ENCODE data around the gene HAUS8. TPM values are rescaled to one million over a fixed set of nuclear protein-coding genes. Genes with fewer than 3 reads are reported as not detected.

Gene HAUS8
- total and polyA plus RNA-seq, 10 donors = 7.7 to 24.5 (median 14.6) TPM

DNA sequence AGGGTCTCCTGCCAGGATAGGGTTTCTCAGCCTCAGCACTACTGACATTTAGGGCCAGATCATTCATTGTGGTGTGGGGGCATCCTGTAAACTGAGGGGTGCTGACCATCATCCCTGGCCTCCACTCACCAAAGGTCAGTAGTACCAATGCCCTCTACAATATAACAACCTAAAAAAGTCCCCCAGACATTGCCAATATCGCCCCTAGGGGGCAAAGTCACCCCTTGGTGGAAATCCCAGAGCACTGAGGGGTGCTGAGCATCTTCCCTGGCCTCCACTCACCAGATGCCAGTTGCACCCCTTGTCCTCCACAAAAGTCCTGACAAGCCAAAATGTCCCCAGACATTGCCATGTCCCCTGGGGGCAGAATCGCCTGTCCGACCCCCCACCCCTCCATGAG lies 70.3 kb downstream of the HAUS8 start:
- no peak for TF ChIP-seq CTCF (IDR thresholded peaks at IDR 0.05 in 8 of 11, conservative IDR thresholded peaks at IDR 0.05 in 3 of 11)
- Histone ChIP-seq H3K27me3 (replicated peaks in 1 of 7) (peaks cover 0 to 18% (median 0%) of the 10 kb centered on the region in 7 donors), H3K36me3 (no peaks in the 10 kb centered on the region), H3K4me1 (peaks cover 0 to 12% (median 5%) of the 10 kb centered on the region in 6 donors), H3K27ac (no peak overlapping the region), H3K9me3 (peaks cover 0 to 10% (median 0%) of the 10 kb centered on the region in 8 donors), H3K4me3 (no peak overlapping the region)
- 67 to 83% (median 81%) methylated on average over 3 of the region's 3 CpGs for WGBS, 5 donors
- DNase-seq = no peak
- intact Hi-C loops (cut with DNase I; ENCODE audit: low total_unique reads) = no loop called here

GRCh38 chr19:17004386-17004785 lies 70.9 kb downstream of the HAUS8 start:
- Histone ChIP-seq H3K9me3 (peaks cover 0 to 4% (median 0%) of the 10 kb centered on the region in 8 donors), H3K4me1 (peaks cover 0 to 12% (median 5%) of the 10 kb centered on the region in 6 donors), H3K27me3 (replicated peaks in 1 of 7) (peaks cover 0 to 18% (median 0%) of the 10 kb centered on the region in 7 donors), H3K4me3 (no peak overlapping the region), H3K27ac (no peak overlapping the region), H3K36me3 (no peaks in the 10 kb centered on the region)
- WGBS, 5 donors = 83 to 92% (median 84%) methylated on average over 11 to 15 of the region's 15 CpGs
- DNase-seq = no peak
- TF ChIP-seq POLR2AphosphoS5 (IDR thresholded peaks at IDR 0.05) (no peak), POLR2A (IDR thresholded peaks at IDR 0.05) (no peak), CTCF (IDR thresholded peaks at IDR 0.05 in 8 of 11, conservative IDR thresholded peaks at IDR 0.05 in 3 of 11) (no peak)
- intact Hi-C loops (cut with DNase I; ENCODE audit: low total_unique reads) = no loop called here

- H3K36me3 ChIP-seq = no peaks in the 10 kb centered on the region
- peaks cover 0 to 16% (median 11%) of the 10 kb centered on the region in 8 donors for H3K9me3 ChIP-seq
- intact Hi-C loops (cut with DNase I; ENCODE audit: low total_unique reads) = no loop called here
- WGBS, 5 donors = 53 to 81% (median 72%) methylated on average over 6 to 7 of the region's 7 CpGs
- H3K4me1 ChIP-seq = peaks cover 0 to 12% (median 5%) of the 10 kb centered on the region in 6 donors
- no peak overlapping the region for H3K4me3 ChIP-seq
- no peak overlapping the region for H3K27ac ChIP-seq
- H3K27me3 ChIP-seq (replicated peaks in 1 of 7) = peaks cover 0 to 18% (median 0%) of the 10 kb centered on the region in 7 donors
- TF ChIP-seq POLR2A (IDR thresholded peaks at IDR 0.05) (no peak), POLR2AphosphoS5 (IDR thresholded peaks at IDR 0.05) (no peak), CTCF (IDR thresholded peaks at IDR 0.05 in 8 of 11, conservative IDR thresholded peaks at IDR 0.05 in 3 of 11) (no peak)
- DNase-seq = no peak
These were observed 72.8 kb downstream of the HAUS8 start for GRCh38 chr19:17002455-17002854.

DNA sequence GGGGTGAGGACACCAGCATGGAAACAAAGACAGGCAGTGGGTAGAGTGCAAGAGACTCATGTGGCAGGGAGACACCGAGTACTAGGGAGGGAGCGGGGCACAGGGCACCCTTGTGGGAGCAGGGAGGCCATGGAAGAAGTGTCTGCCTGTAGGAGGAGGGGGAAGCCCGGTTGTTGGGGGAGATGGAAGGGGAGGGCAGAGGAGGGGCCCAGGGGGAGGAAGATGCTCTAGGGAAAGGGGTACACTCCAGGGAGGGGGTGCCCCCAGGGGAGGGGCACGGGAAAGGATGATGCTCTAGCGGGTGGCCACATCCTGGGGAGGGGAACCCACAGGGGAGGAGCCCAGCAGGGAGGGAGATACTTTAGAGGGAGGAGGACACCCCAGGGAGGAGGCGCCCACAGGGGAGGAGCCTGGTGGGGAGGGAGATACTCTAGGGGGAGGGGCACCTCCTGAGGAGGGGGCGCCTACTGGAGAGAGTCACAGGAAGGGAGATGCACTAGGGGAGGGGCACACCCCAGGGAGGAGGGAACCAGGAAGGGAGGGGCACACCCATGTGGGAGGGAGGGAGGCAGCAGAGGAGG lies 73.6 kb downstream of the HAUS8 start:
- H3K36me3 ChIP-seq = no peaks in the 10 kb centered on the region
- TF ChIP-seq POLR2A (IDR thresholded peaks at IDR 0.05) (no peak), POLR2AphosphoS5 (IDR thresholded peaks at IDR 0.05) (no peak), CTCF (IDR thresholded peaks at IDR 0.05 in 8 of 11, conservative IDR thresholded peaks at IDR 0.05 in 3 of 11) (no peak)
- H3K27me3 ChIP-seq (replicated peaks in 1 of 7) = peaks cover 0 to 18% (median 0%) of the 10 kb centered on the region in 7 donors
- H3K4me3 ChIP-seq = no peak overlapping the region
- H3K27ac ChIP-seq = no peak overlapping the region
- peak; percentile 84 for DNase-seq
- H3K4me1 ChIP-seq = peaks cover 0 to 12% (median 5%) of the 10 kb centered on the region in 6 donors
- intact Hi-C loops (cut with DNase I; ENCODE audit: low total_unique reads) = no loop called here
- 27 to 43% (median 41%) methylated on average over 6 to 7 of the region's 7 CpGs for WGBS, 5 donors
- peaks cover 0 to 16% (median 11%) of the 10 kb centered on the region in 8 donors for H3K9me3 ChIP-seq

Other genes with a start within 250 kb of the HAUS8 start
- gene SIN3B, start 246.1 kb downstream of the HAUS8 start, total RNA-seq = 100 to 1,000 TPM in 1 of 7 donors, 10 to 100 TPM in 6; 66.2 to 107 (median 84.2) TPM
- 10 to 100 TPM; 14.6 to 50.9 (median 29.6) TPM for gene SIN3B, start 246.1 kb downstream of the HAUS8 start, polyA plus RNA-seq
- 1 to 10 TPM; 1.2 to 5.4 (median 2.3) TPM for gene F2RL3, start 186.5 kb downstream of the HAUS8 start, total RNA-seq
- 1 to 10 TPM in 1 of 3 donors, under 1 TPM in 2; 0.48 to 1.3 (median 0.76) TPM for gene F2RL3, start 186.5 kb downstream of the HAUS8 start, polyA plus RNA-seq
- gene CPAMD8, start 48.6 kb downstream of the HAUS8 start, total RNA-seq = 10 to 100 TPM in 5 of 7 donors, 1 to 10 TPM in 2; 4.5 to 18.7 (median 12.0) TPM
- gene CPAMD8, start 48.6 kb downstream of the HAUS8 start, polyA plus RNA-seq = 1 to 10 TPM; 2.1 to 4.4 (median 4.1) TPM
- gene MYO9B, start 325 bp upstream of the HAUS8 start, total RNA-seq = 100 to 1,000 TPM; 232 to 329 (median 281) TPM
- gene MYO9B, start 325 bp upstream of the HAUS8 start, polyA plus RNA-seq = 100 to 1,000 TPM in 2 of 3 donors, 10 to 100 TPM in 1; 70.5 to 192 (median 190) TPM
- 10 to 100 TPM; 17.2 to 30.4 (median 25.9) TPM for gene USE1, start 139.9 kb upstream of the HAUS8 start, total RNA-seq
- gene USE1, start 139.9 kb upstream of the HAUS8 start, polyA plus RNA-seq = 10 to 100 TPM; 65.1 to 74.4 (median 65.4) TPM
- gene OCEL1, start 150.8 kb upstream of the HAUS8 start, total RNA-seq = 10 to 100 TPM in 6 of 7 donors, 1 to 10 TPM in 1; 7.7 to 28.6 (median 25.4) TPM
- gene OCEL1, start 150.8 kb upstream of the HAUS8 start, polyA plus RNA-seq = 10 to 100 TPM; 20.4 to 31.8 (median 24.3) TPM
- gene NR2F6, start 170.5 kb upstream of the HAUS8 start, total RNA-seq = 10 to 100 TPM; 11.6 to 15.0 (median 14.5) TPM
- 10 to 100 TPM in 1 of 3 donors, 1 to 10 TPM in 2; 6.6 to 11.9 (median 7.8) TPM for gene NR2F6, start 170.5 kb upstream of the HAUS8 start, polyA plus RNA-seq
- gene USHBP1, start 189.3 kb upstream of the HAUS8 start, total RNA-seq = 10 to 100 TPM in 2 of 7 donors, 1 to 10 TPM in 5; 4.4 to 16.6 (median 7.6) TPM
- 10 to 100 TPM in 2 of 3 donors, 1 to 10 TPM in 1; 3.1 to 16.6 (median 12.4) TPM for gene USHBP1, start 189.3 kb upstream of the HAUS8 start, polyA plus RNA-seq
- 10 to 100 TPM; 61.7 to 84.3 (median 71.3) TPM for gene BABAM1, start 192.0 kb upstream of the HAUS8 start, total RNA-seq
- 100 to 1,000 TPM in 2 of 3 donors, 10 to 100 TPM in 1; 74.8 to 133 (median 114) TPM for gene BABAM1, start 192.0 kb upstream of the HAUS8 start, polyA plus RNA-seq
- gene ANKLE1, start 206.4 kb upstream of the HAUS8 start, total RNA-seq = 1 to 10 TPM; 1.9 to 5.0 (median 3.1) TPM
- 1 to 10 TPM; 2.2 to 4.3 (median 2.4) TPM for gene ANKLE1, start 206.4 kb upstream of the HAUS8 start, polyA plus RNA-seq
- 10 to 100 TPM in 5 of 7 donors, 1 to 10 TPM in 2; 7.7 to 18.7 (median 13.2) TPM for gene ABHD8, start 228.0 kb upstream of the HAUS8 start, total RNA-seq
- 10 to 100 TPM in 1 of 3 donors, 1 to 10 TPM in 2; 6.5 to 12.6 (median 7.9) TPM for gene ABHD8, start 228.0 kb upstream of the HAUS8 start, polyA plus RNA-seq
- 10 to 100 TPM; 37.5 to 93.2 (median 57.8) TPM for gene MRPL34, start 230.4 kb upstream of the HAUS8 start, total RNA-seq
- gene MRPL34, start 230.4 kb upstream of the HAUS8 start, polyA plus RNA-seq = 100 to 1,000 TPM in 2 of 3 donors, 10 to 100 TPM in 1; 95.4 to 153 (median 152) TPM
- gene DDA1, start 234.1 kb upstream of the HAUS8 start, total RNA-seq = 10 to 100 TPM; 10.5 to 25.6 (median 22.4) TPM
- gene DDA1, start 234.1 kb upstream of the HAUS8 start, polyA plus RNA-seq = 10 to 100 TPM; 28.7 to 42.2 (median 37.7) TPM